GM18907 (cell line): ENCODE data around the gene ATAD2B.
"Not testable (repeated sequence)": the region's sequence is repeated elsewhere in the genome, so short reads cannot be mapped to it uniquely, and the experiment has no call there.

ENCODE experiments used
- ATAC-seq: cut with Tn5 transposase; IDR thresholded peaks from one replicate; pipeline ENCODE4 v1.9.1; 2021; ENCODE audit warnings: mild to moderate bottlenecking, moderate library complexity; ENCODE audit not compliant: unreplicated experiment

Gene ATAD2B

DNA sequence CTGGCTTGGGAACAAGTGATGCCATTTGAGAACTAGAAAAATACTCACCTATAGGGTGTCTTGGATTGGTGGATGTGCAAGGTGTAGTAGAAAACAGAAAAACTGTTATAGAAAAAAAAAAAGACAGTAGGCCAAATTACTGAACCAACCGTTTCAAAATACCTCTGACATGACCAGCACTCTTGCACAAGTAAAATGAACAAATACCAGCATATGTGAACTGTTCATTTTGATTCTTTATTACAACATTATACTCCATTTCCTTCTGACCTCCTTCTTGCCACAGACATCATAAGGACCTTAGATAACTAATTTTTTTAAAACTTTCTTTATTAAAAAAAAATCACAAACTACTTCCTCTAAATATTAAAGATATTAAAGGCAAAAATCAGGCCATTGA is 125.5 kb downstream of the ATAD2B start:
- no peak for ATAC-seq

- ATAC-seq: no peak
Measured at GRCh38 chr2:23794234-23794633, 132.7 kb downstream of the ATAD2B start.

- ATAC-seq: no peak
Measured at GRCh38 chr2:23793476-23793875, 133.4 kb downstream of the ATAD2B start.

GRCh38 chr2:23791030-23791429 is 135.9 kb downstream of the ATAD2B start:
- ATAC-seq: no peak

DNA sequence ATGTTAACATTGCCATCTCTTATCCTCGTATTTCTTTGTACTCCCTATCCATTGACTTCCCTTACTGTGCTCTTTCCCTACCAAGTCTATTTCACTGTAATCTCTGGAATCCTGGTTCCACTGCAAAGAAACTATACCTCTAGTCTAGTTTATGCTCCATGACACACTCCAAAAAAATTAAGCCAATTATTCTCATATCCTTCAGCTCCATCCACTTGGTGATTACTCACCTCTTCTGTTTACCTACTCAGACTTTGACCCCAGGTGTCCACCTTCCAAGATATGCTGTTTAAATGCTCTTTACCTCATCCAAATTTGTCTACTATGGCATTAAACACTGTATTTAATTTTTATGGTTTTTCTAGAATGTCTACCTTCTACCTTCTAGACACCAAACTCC is 137.9 kb downstream of the ATAD2B start:
- ATAC-seq: no peak

GRCh38 chr2:23788100-23788499 is 138.8 kb downstream of the ATAD2B start:
- ATAC-seq: peak; percentile 82

GRCh38 chr2:23784971-23785370 is 142.0 kb downstream of the ATAD2B start:
- ATAC-seq: no peak

DNA sequence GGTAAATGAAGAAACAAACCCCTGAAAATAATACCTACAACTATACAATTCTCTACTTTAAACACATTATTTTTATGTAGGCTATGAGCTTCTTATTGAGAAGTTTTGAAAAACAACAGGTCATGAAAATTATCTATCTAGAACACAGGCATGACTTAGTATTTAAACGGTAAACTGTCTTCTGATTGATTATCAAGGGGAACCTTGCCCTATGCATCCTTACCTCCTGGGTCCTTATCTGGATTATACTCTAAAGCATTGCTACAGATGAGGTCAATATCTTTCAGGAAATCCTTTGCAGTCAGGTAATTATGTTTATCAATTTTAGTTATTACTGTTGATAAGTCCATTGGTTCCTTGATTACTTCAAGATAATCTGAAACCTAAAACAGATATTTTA is 144.3 kb downstream of the ATAD2B start:
- ATAC-seq: no peak

GRCh38 chr2:23782126-23782525 is 144.8 kb downstream of the ATAD2B start:
- no peak for ATAC-seq

- not testable (repeated sequence) for ATAC-seq
Measured at GRCh38 chr2:23780465-23780864, 146.5 kb downstream of the ATAD2B start.

GRCh38 chr2:23777826-23778225 is 149.1 kb downstream of the ATAD2B start:
- ATAC-seq: no peak

GRCh38 chr2:23776021-23776420 is 150.9 kb downstream of the ATAD2B start:
- ATAC-seq: no peak

GRCh38 chr2:23772684-23773083 is 154.2 kb downstream of the ATAD2B start:
- ATAC-seq: no peak

GRCh38 chr2:23772056-23772455 is 154.9 kb downstream of the ATAD2B start:
- ATAC-seq: no peak

DNA sequence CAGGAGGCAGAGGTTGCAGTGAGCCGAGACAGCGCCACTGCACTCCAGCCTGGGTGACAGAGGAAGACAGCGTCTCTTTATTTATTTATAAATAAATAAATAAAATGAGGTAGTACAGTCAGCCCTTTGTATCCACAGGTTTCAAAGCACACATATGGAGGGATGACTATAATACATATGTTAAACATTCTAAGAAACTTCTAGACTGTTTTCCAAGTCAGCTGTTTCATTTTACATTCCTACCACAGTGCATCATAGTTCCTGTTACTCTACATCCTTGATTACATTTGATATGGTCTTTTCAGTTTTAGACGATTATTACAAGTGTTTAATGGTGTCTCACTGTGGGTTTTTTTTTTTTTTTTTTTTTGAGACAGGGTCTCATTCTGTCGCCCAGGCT is 157.6 kb downstream of the ATAD2B start:
- ATAC-seq: no peak

- ATAC-seq: no peak
Measured at GRCh38 chr2:23767876-23768621, 158.9 kb downstream of the ATAD2B start.

- ATAC-seq: no peak
Measured at GRCh38 chr2:23762141-23762540, 164.8 kb downstream of the ATAD2B start.

DNA sequence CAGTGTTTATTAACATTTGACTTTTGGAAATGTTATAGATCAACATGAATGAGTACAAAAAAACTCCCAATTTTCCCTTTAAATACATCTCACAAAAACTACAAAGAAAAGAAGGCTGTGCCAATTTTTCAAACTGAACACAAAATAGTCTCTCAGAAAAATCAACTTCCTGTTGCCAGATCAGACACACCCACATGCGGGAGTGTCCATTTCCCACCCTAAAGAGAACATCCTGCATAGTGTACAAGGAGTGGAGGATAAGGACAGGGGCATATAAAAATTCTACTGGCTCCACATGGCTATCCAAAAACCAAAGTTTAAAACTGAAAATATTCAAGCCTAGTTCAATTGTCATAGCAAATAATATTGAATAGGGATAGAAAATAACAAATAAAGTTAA is 165.3 kb downstream of the ATAD2B start:
- no peak for ATAC-seq

DNA sequence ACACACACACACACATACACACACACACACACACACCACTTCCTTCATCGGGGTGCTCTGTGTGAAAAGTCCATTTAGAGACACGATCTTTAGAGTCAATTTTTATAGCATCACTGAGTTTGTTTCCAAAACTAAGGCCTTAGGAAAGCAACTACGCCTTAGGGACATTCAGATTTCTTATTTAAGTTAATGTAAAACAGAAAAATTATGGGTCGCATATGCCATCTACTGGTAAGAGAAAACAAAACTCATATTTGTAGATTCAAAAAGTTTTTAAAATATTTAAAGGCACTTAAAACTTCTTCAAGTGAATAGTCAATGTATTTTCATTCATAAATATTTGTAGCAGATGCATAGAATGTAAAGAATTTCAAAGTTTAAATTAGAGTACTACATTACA is 166.2 kb downstream of the ATAD2B start:
- no peak for ATAC-seq

DNA sequence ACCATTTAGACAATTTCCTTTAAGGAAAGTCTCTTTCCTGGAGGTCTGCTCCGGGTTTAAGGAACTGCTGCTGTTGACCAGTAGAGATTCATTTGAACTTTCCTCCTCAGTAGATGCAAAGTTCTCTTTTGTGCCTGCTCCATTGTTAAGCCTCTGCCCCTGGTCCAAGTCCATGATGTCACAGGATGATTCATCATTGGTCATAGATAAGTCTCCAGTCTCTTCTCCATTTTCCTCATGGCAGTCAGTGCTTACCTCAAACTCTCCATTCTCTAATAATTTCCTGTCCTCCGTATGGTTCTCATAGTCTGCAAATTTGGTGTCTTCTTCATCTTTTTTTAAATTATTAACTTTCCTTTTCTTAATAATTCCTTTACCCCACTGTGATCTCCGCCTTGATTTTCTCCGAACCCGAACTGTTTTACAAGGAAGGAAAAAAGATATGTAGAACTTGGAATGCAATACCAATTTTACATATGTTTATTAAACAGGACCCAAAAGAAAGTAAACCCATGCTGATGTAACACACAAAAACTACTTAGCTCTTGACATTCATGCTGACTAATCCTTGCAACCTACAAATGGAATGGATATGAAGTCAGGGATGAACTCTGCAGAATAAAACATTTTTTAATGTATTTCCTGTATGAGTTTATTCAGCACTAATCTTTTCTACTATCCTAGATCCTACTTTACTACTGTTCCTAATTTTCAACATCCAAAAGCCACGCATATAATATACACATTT is 169.1 kb downstream of the ATAD2B start:
- ATAC-seq: no peak

- no peak for ATAC-seq
Measured at GRCh38 chr2:23756593-23757292, 170.2 kb downstream of the ATAD2B start.

- no peak for ATAC-seq
Measured at GRCh38 chr2:23754970-23755369, 172.0 kb downstream of the ATAD2B start.
